HUES6 (cell line): Measurements from ENCODE around the gene ST6GALNAC1.

ENCODE experiments used
- H3K27ac ChIP-seq: 2 replicates; pipeline ENCODE4 v1.7.0; 2013; ENCODE audit warnings: low read depth, mild to moderate bottlenecking, low read length, inconsistent platforms
- H3K27me3 ChIP-seq: 2 replicates; pipeline ENCODE4 v1.6.1; 2013; ENCODE audit warnings: low read length; ENCODE audit not compliant: control insufficient read depth, insufficient read depth
- H3K36me3 ChIP-seq: 2 replicates; pipeline ENCODE4 v1.6.1; 2013; ENCODE audit warnings: low read length; ENCODE audit not compliant: control insufficient read depth, insufficient read depth
- H3K4me1 ChIP-seq: 2 replicates; pipeline ENCODE4 v1.6.1; 2013; ENCODE audit warnings: low read length; ENCODE audit not compliant: control insufficient read depth, insufficient read depth
- H3K4me3 ChIP-seq: 2 replicates; pipeline ENCODE4 v1.5.1; 2013; ENCODE audit warnings: low read depth, low read length
- H3K9ac ChIP-seq: one replicate; pipeline ENCODE4 v1.6.1; 2013; ENCODE audit warnings: mild to moderate bottlenecking, low read length
- H3K9me3 ChIP-seq: 2 replicates; pipeline ENCODE4 v1.6.1; 2013; ENCODE audit warnings: low read depth, low read length; ENCODE audit not compliant: control insufficient read depth, insufficient read depth

The ST6GALNAC1 gene, protein sequence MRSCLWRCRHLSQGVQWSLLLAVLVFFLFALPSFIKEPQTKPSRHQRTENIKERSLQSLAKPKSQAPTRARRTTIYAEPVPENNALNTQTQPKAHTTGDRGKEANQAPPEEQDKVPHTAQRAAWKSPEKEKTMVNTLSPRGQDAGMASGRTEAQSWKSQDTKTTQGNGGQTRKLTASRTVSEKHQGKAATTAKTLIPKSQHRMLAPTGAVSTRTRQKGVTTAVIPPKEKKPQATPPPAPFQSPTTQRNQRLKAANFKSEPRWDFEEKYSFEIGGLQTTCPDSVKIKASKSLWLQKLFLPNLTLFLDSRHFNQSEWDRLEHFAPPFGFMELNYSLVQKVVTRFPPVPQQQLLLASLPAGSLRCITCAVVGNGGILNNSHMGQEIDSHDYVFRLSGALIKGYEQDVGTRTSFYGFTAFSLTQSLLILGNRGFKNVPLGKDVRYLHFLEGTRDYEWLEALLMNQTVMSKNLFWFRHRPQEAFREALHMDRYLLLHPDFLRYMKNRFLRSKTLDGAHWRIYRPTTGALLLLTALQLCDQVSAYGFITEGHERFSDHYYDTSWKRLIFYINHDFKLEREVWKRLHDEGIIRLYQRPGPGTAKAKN

DNA sequence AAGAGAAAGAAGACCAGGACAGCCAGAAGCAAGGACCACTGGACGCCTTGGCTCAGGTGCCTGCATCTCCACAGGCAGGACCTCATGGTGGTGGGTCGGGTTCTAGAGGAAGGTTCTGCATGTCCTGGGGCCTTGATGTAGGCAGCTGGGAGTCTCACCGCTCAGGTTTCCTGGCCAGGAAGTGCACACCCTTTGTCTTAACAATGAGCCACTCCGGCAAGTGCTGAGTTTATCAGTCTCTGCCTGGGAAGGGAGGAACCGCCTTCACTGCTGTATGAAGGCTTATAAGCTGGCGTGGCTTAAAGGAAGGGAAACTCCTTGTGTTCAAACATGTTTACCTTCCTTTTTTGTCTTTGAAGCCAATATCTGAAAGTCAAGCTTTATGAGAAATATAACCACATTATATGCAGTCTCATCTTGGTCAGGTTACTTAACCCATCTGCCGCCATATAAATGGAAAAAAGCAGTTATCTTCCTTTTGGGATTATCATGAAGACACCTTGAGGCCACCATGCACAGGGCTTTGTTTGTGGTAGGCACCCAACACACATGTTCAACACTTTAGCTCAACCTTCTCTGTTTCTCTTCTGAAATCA is at the start of gene ST6GALNAC1:
TSS of gene ST6GALNAC1 (minus strand) at position 205 of the 596 bp plus-strand sequence. CDS start at position 86, 119 bp downstream.
- Histone ChIP-seq H3K9me3 (no peaks in the 10 kb centered on the region), H3K4me1 (peaks cover 3% of the 10 kb centered on the region; the same call in 1 of the 2 replicates), H3K27ac (no peak within 1 kb of the TSS), H3K36me3 (no peaks in the 10 kb centered on the region), H3K9ac (no peak within 1 kb of the TSS), H3K4me3 (no peak within 1 kb of the TSS), H3K27me3 (no peaks in the 10 kb centered on the region; the same call in 1 of the 2 replicates)

DNA sequence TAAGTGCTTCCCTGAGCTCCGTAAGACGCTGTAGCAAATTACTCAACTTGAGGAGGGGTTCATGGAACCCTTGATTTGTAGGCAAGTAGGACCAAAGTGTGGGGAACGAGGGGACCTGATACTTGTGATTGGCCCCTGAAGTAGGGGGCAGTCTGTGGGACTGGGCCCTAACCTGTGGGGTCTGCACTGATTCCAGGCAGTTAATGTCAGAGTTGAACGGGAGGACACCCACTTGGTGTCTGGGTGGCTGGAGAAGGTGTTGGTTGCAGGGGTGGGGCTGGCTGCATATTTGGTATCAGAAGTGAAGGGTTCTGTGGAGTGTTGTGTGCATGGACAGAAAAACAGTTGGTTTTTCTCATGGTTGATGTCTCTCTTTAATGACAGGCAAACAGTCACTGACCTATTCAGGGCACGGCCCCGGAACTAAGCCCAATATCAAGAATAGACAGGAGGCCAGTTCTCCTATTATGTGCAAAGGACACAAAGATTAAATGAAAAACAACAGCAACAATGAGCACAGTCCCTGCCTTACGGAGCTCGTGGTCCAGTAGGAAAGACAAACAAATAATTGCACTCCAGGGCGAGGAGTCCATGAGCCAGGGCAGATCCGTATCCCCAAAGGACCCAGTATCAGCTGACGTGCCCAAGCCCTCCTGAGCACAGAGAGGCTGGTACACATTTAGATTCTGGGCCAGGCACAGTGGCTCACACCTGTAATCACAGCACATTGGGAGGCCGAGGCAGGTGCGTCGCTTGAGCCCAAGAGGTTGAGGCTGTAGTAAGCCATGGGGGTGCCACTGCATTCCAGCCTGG is 48.0 kb upstream of the ST6GALNAC1 start:
- Histone ChIP-seq H3K9me3 (no peaks in the 10 kb centered on the region), H3K4me3 (no peak overlapping the region), H3K36me3 (no peaks in the 10 kb centered on the region), H3K27me3 (no peaks in the 10 kb centered on the region), H3K4me1 (peaks cover 23% of the 10 kb centered on the region), H3K27ac (no peak overlapping the region), H3K9ac (no peak overlapping the region)

DNA sequence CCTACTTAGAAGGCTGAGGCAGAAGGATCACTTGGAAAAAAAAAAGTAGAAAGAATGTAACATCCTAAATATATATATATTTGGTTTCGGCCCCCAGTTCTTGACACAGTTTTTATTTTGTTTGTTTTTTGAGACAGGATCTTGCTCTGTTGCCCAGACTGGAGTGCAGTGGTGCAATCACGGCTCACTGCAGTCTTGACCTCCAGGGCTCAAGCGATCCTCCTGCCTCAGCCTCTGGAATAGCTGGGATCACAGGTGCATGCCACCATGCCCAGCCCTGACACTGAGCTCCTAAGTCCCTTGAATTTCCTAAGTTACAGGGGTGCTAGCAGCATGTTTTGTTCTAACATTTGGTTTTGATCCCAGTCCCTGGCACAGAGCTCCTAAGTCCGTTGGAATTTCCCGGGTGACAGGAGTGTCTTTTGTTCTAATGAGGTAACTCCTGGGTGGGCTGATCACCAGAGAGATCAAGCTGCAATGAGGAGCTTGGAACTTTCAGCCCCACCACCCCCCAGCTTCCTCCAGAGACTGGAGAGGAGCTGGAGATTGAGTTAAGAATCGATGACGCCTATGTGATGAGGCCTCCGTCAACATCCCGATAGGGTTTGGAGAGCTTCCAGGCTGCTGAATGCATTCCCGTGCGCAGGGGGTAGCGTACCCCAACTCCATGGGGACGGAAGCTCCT is 47.2 kb upstream of the ST6GALNAC1 start:
- no peaks in the 10 kb centered on the region for H3K27me3 ChIP-seq
- no peak overlapping the region for H3K4me3 ChIP-seq
- H3K9ac ChIP-seq = no peak overlapping the region
- no peaks in the 10 kb centered on the region for H3K9me3 ChIP-seq
- H3K27ac ChIP-seq = no peak overlapping the region
- H3K4me1 ChIP-seq = peaks cover 24% of the 10 kb centered on the region
- H3K36me3 ChIP-seq = no peaks in the 10 kb centered on the region

DNA sequence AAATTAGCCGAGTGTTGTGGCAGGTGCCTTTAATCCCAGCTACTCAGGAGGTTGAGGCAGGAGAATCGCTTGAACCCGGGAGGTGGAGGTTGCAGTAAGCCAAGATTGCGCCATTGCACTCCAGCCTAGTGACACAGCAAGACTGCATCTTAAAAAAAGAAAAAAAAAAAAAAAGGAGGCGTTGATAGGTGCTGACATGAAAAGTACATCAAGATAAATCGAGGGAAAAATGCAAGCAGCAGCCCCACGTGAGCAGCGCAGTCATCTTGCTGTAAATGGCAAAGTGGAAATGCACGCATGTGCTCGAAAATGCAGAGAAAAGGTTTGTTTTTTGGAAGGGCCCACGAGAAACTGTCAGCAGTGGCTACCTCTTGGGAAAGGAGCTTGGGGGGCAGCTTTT is 46.3 kb upstream of the ST6GALNAC1 start:
- Histone ChIP-seq H3K4me3 (no peak overlapping the region), H3K36me3 (no peaks in the 10 kb centered on the region), H3K9me3 (no peaks in the 10 kb centered on the region), H3K27ac (no peak overlapping the region), H3K9ac (no peak overlapping the region), H3K27me3 (no peaks in the 10 kb centered on the region), H3K4me1 (peaks cover 24% of the 10 kb centered on the region)

DNA sequence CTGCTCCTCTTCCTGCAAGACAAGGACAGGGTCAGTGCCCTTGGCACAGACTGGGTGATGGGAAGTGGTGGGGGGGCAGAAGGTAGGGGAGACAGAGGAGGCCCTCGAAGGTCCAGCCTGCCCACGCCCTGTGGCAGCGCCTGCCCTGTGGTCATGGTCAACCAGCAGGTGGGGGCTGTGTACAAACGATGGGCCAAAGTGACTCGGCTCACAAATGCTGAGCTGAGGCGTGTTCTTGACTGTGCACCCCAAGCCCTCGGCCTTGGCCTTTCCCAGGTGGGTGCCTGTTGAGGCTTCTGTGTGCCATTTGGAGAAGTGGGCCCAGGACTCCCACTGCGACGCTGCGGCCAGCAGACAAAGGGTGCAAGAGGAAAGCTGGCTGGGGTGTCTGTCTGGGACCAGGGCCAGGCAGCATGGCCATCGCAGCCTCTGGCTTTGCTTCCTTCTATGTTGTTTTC is 44.6 kb upstream of the ST6GALNAC1 start:
- peaks cover 30% of the 10 kb centered on the region for H3K4me1 ChIP-seq
- H3K36me3 ChIP-seq = no peaks in the 10 kb centered on the region
- no peaks in the 10 kb centered on the region for H3K27me3 ChIP-seq
- no peak overlapping the region for H3K27ac ChIP-seq
- H3K9me3 ChIP-seq = no peaks in the 10 kb centered on the region
- no peak overlapping the region for H3K4me3 ChIP-seq
- no peak overlapping the region for H3K9ac ChIP-seq

DNA sequence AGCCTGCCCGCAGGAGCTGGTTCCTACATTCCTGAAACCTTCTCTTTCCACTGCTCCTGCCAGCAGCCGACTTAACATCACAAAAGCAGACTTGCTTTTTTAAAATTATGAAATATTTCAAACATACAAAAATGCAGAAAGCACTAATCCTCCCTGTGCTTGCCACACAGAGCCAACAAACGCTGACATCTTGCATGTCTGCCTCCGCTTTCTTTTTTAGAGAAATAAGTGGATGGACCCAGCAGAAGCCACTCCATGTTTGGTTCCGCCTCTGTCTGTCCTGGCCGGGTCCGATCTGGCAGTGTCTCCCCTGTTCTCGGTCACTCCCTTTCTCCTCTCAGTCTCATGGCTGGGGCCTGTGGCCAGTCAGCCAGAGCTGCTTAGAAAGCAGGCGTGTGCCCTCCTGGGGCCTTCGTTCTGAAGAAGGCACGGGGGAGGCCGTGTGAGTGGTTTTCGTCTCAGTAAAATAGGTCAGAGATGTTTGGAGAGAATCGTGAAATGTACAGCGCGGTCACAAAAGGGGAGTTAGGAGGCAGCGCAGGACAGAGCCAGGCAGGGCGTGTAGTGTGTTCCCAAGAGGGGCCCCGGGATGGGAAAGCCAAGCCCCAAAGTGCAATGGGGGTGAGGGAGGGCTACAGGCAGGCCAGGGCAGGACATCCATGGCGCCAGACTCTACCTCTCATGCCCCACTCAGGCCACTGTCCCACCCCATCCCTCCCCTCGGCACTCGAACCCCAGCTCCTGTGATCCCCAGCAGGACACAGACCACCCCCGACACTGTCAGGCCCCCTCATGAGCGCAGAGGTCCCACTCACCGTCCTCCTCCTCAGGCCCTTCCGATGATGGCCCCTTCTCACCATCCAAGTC is 44.0 kb upstream of the ST6GALNAC1 start:
- Histone ChIP-seq H3K9me3 (no peaks in the 10 kb centered on the region), H3K9ac (no peak overlapping the region)

DNA sequence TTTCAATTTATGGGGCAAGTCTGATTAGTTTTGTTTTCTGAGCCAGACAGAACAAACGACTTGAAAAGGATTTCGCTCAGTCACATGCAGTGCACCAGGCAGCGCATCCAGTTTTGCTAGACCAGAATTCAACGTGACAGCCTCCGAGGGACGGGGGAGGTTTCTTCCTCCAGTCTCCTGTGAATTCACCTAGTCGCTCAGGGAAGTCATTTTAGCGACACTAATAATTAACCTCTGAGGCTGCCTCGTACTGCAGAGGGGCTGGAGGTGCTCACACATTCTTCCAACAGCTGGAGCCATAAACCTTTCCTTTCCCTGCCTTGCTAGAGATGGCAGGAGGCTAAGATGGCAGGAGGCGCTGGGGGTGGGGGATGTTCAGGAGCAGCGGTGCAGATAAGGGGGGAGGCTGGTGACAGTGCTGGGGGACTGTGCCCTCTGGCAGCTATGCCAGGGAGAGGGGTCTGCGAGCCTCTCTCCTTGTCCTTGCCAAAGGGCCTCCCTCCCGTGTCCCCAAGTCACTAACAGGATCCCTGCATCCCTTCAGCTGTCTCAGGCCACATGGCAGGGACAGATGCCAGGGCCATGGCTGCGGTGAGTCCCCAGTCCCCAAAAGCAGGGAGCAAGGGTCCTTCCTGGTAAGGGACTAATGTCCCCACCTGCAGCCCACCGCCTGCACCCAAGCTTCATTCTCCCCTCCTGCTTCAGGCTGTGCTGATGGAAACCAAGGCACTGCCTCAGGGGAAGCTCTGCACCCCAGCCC is 43.2 kb upstream of the ST6GALNAC1 start:
- Histone ChIP-seq H3K4me1 (peaks cover 31% of the 10 kb centered on the region), H3K9ac (no peak overlapping the region), H3K27ac (no peak overlapping the region), H3K36me3 (peaks cover 3% of the 10 kb centered on the region), H3K4me3 (no peak overlapping the region), H3K9me3 (no peaks in the 10 kb centered on the region), H3K27me3 (no peaks in the 10 kb centered on the region)

More for the DNA sequence above, 44.0 kb upstream of the ST6GALNAC1 start:
- no peaks in the 10 kb centered on the region for H3K27me3 ChIP-seq
- no peak overlapping the region for H3K27ac ChIP-seq
- H3K4me1 ChIP-seq = peaks cover 30% of the 10 kb centered on the region
- no peak overlapping the region for H3K4me3 ChIP-seq
- peaks cover 1% of the 10 kb centered on the region for H3K36me3 ChIP-seq

DNA sequence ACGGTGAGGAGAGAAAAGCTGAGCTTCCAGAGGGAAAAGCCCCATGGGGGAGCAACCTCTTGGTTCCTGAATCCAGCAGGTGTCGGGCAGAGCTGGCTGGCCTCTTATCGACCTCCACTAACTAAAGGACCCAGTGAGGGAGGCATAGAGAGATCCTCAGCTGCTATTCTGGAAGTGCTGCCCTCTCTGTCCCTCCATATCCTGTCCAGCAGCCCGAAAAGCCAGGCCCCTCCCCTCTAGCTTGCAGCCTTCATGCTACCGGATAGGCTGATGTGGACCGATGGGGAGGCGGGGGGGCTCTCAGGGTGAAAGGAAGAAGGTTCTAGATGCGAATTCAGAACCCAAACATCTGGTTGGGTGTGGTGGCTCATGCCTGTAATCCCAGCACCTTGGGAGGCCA is 42.3 kb upstream of the ST6GALNAC1 start:
- H3K36me3 ChIP-seq = peaks cover 3% of the 10 kb centered on the region
- H3K9me3 ChIP-seq = no peaks in the 10 kb centered on the region
- H3K27ac ChIP-seq = no peak overlapping the region
- H3K27me3 ChIP-seq = no peaks in the 10 kb centered on the region
- H3K9ac ChIP-seq = no peak overlapping the region
- H3K4me3 ChIP-seq = no peak overlapping the region
- H3K4me1 ChIP-seq = peaks cover 36% of the 10 kb centered on the region

DNA sequence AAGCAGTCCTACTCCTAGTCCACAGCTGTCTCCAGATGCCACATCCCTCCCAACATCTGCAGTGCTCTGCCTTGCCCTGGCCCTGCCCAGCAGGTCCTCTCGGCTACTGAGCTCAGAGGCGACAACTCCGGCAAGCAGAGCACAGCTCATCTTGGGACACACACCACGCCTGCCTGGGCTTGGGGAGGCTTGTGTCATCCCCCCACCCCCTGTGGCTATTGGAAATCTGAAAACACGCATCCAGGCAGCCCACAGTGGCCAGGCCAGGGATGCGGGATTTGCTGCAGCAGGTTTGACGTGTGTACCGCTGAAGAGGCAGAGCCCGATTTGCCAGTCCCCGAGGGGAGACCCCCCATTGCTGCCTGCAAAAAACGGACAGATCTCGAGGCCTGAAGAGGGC is 41.8 kb upstream of the ST6GALNAC1 start:
- no peak overlapping the region for H3K4me3 ChIP-seq
- no peaks in the 10 kb centered on the region for H3K27me3 ChIP-seq
- H3K36me3 ChIP-seq = peaks cover 3% of the 10 kb centered on the region
- H3K9me3 ChIP-seq = no peaks in the 10 kb centered on the region
- H3K4me1 ChIP-seq = peaks cover 36% of the 10 kb centered on the region
- H3K27ac ChIP-seq = no peak overlapping the region
- H3K9ac ChIP-seq = no peak overlapping the region
